ENCODE data around the gene BCL11A.

DNA sequence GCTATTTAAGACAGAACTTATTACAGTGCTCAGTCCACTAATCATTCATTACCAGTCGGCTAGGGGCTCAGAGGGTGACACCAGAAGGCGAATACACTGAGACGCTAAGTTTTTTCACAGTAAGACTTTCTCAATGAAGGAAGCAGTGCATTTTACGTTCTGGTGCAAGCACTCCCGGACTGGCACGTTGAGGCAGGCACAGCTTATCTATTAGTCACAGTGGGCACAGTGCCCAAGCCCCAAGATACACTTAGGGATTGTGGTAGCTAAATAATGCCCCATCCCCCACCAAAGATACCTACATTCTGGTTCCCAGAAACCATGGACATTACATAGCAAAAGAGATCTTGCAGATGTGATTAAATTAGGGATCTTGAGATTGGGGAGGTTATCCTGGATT is 32.6 kb upstream of the BCL11A start:
- TF ChIP-seq, protein P1, sequence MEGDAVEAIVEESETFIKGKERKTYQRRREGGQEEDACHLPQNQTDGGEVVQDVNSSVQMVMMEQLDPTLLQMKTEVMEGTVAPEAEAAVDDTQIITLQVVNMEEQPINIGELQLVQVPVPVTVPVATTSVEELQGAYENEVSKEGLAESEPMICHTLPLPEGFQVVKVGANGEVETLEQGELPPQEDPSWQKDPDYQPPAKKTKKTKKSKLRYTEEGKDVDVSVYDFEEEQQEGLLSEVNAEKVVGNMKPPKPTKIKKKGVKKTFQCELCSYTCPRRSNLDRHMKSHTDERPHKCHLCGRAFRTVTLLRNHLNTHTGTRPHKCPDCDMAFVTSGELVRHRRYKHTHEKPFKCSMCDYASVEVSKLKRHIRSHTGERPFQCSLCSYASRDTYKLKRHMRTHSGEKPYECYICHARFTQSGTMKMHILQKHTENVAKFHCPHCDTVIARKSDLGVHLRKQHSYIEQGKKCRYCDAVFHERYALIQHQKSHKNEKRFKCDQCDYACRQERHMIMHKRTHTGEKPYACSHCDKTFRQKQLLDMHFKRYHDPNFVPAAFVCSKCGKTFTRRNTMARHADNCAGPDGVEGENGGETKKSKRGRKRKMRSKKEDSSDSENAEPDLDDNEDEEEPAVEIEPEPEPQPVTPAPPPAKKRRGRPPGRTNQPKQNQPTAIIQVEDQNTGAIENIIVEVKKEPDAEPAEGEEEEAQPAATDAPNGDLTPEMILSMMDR (IDR thresholded peaks at IDR 0.05; ENCODE audit: low read depth, low read length, missing input control) = no peak
- TF ChIP-seq, protein P2, sequence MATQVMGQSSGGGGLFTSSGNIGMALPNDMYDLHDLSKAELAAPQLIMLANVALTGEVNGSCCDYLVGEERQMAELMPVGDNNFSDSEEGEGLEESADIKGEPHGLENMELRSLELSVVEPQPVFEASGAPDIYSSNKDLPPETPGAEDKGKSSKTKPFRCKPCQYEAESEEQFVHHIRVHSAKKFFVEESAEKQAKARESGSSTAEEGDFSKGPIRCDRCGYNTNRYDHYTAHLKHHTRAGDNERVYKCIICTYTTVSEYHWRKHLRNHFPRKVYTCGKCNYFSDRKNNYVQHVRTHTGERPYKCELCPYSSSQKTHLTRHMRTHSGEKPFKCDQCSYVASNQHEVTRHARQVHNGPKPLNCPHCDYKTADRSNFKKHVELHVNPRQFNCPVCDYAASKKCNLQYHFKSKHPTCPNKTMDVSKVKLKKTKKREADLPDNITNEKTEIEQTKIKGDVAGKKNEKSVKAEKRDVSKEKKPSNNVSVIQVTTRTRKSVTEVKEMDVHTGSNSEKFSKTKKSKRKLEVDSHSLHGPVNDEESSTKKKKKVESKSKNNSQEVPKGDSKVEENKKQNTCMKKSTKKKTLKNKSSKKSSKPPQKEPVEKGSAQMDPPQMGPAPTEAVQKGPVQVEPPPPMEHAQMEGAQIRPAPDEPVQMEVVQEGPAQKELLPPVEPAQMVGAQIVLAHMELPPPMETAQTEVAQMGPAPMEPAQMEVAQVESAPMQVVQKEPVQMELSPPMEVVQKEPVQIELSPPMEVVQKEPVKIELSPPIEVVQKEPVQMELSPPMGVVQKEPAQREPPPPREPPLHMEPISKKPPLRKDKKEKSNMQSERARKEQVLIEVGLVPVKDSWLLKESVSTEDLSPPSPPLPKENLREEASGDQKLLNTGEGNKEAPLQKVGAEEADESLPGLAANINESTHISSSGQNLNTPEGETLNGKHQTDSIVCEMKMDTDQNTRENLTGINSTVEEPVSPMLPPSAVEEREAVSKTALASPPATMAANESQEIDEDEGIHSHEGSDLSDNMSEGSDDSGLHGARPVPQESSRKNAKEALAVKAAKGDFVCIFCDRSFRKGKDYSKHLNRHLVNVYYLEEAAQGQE (IDR thresholded peaks at IDR 0.05) = no peak
- TF ChIP-seq, protein P3, sequence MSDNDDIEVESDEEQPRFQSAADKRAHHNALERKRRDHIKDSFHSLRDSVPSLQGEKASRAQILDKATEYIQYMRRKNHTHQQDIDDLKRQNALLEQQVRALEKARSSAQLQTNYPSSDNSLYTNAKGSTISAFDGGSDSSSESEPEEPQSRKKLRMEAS (IDR thresholded peaks at IDR 0.05) = no peak
- TF ChIP-seq YY1 (IDR thresholded peaks at IDR 0.05) = no peak
- no peak for TF ChIP-seq FOXA2 (IDR thresholded peaks at IDR 0.05)

All from liver (tissue), 2 donors.